OCI-LY7 (cell line): Measurements from ENCODE around the gene TNFRSF1B. TPM values are rescaled to one million over a fixed set of nuclear protein-coding genes. Genes with fewer than 3 reads are reported as not detected.

ENCODE experiments used
- BruUV-seq: library from RNA; stranded (reverse); fragments of 400-500 nt; replicated peaks from 2 replicates; lab custom pipeline; 2021; lab: Mats Ljungman, UMichigan
- CTCF ChIA-PET: fragments of 300-600 bp; sonication (Branson Sonifier 250); formaldehyde crosslinking; loops from one replicate; lab custom pipeline; 2022; ENCODE audit warnings: antibody characterized with exemption; ENCODE audit not compliant: unreplicated experiment; lab: Charles Lee
- POLR2A ChIA-PET: fragments of 300-600 bp; sonication (Branson Sonifier 250); formaldehyde crosslinking; loops from one replicate; lab custom pipeline; 2022; ENCODE audit warnings: antibody characterized with exemption; lab: Charles Lee
- DNase-seq: peaks from one replicate; pipeline ENCODE4 v3.0.0-alpha.2; 2015; ENCODE audit warnings: low spot score
- H2AFZ ChIP-seq: fragments of 200-600 bp; sonication (generic), shearing (Covaris generic); 2 replicates; pipeline ENCODE4 v1.6.1; 2014; ENCODE audit warnings: mild to moderate bottlenecking, antibody characterized with exemption, low read length, moderate library complexity
- H3K27ac ChIP-seq: fragments of 200-600 bp; sonication (generic); 2 replicates; pipeline ENCODE4 v1.5.1; 2014; ENCODE audit warnings: mixed run types, low read depth, mild to moderate bottlenecking, moderate library complexity, low read length, inconsistent platforms; ENCODE audit not compliant: poor library complexity, severe bottlenecking
- H3K36me3 ChIP-seq: fragments of 200-600 bp; sonication (generic); 2 replicates; pipeline ENCODE4 v1.6.1; 2014; ENCODE audit warnings: mild to moderate bottlenecking, antibody characterized with exemption, low read length, moderate library complexity, mixed read lengths; ENCODE audit not compliant: insufficient read depth
- H3K4me1 ChIP-seq: fragments of 200-600 bp; sonication (generic); 2 replicates; pipeline ENCODE4 v1.5.1; 2014; ENCODE audit warnings: mild to moderate bottlenecking, low read length; ENCODE audit not compliant: insufficient read depth, poor library complexity, severe bottlenecking
- H3K4me2 ChIP-seq: fragments of 200-600 bp; sonication (generic); 2 replicates; pipeline ENCODE4 v1.6.1; 2014; ENCODE audit warnings: mild to moderate bottlenecking, low read length
- H3K4me3 ChIP-seq: fragments of 200-600 bp; sonication (generic); 2 replicates; pipeline ENCODE4 v1.5.1; 2014; ENCODE audit warnings: mild to moderate bottlenecking, low read depth, low read length; ENCODE audit not compliant: poor library complexity, severe bottlenecking
- H3K79me2 ChIP-seq: fragments of 200-600 bp; sonication (generic); 2 replicates; pipeline ENCODE4 v1.6.1; 2016; ENCODE audit warnings: low read depth, mild to moderate bottlenecking, low read length, moderate library complexity, mixed read lengths; ENCODE audit not compliant: insufficient read depth
- H3K9me2 ChIP-seq: fragments of 200-600 bp; sonication (generic); 2 replicates; pipeline ENCODE4 v1.6.1; 2016; ENCODE audit warnings: mild to moderate bottlenecking, low read length, mixed read lengths; ENCODE audit not compliant: insufficient read depth
- H3K9me3 ChIP-seq: fragments of 200-600 bp; sonication (generic); 2 replicates; pipeline ENCODE4 v1.6.1; 2014; ENCODE audit warnings: mild to moderate bottlenecking, mixed run types, low read length, mixed read lengths
- H4K20me1 ChIP-seq: fragments of 200-600 bp; sonication (generic); 2 replicates; pipeline ENCODE4 v1.6.1; 2014; ENCODE audit warnings: mild to moderate bottlenecking, antibody characterized with exemption, low read length, moderate library complexity, mixed read lengths; ENCODE audit not compliant: insufficient read depth
- CTCF ChIP-seq: fragments of 200-600 bp; sonication (generic); conservative IDR thresholded peaks from 2 replicates; pipeline ENCODE4 v1.5.1; 2014; ENCODE audit warnings: mild to moderate bottlenecking, antibody characterized with exemption, low read length, moderate library complexity, mixed read lengths
- EZH2phosphoT487 ChIP-seq: fragments of 200-600 bp; sonication (generic); IDR thresholded peaks from 2 replicates; pipeline ENCODE4 v1.6.1; 2018; ENCODE audit warnings: low read depth, borderline replicate concordance, mild to moderate bottlenecking, mixed run types, antibody characterized with exemption, low read length, moderate library complexity, mixed read lengths
- intact Hi-C: fragments of 100-400 bp; cut with micrococcal nuclease; formaldehyde crosslinking; loops from one replicate; pipeline ENCODE4 v1.10.0; 2022; ENCODE audit not compliant: unreplicated experiment
- total RNA-seq, 2 experiments: library from RNA; depleted of rRNA in 1 of 2; stranded (reverse); fragments of >200 nt in 1 of 2; shearing (Covaris generic) in 1 of 2; gene quantifications; 2 replicates each; pipeline ENCODE4 v1.2.3, GENCODE V29; 2014 to 2022

TNFRSF1B gene
- total RNA-seq, 2 experiments from 2014 or later, result not detected

GRCh38 chr1:12140515-12141162 is 26.2 kb upstream of the TNFRSF1B start:
- Histone ChIP-seq H3K9me2 (no peaks in the 10 kb centered on the region), H3K4me3 (no peak overlapping the region), H3K79me2 (no peaks in the 10 kb centered on the region), H3K36me3 (no peaks in the 10 kb centered on the region), H3K4me1 (peaks cover 11% of the 10 kb centered on the region), H3K27ac (no peak overlapping the region), H4K20me1 (no peaks in the 10 kb centered on the region), H3K4me2 (no peak overlapping the region), H2AFZ (no peak overlapping the region), H3K9me3 (no peaks in the 10 kb centered on the region)
- POLR2A ChIA-PET, result no interaction called here
- TF ChIP-seq CTCF (no peak), EZH2phosphoT487 (no peak)
- no TSS peak for BruUV-seq
- intact Hi-C loops, result no loop called here
- CTCF ChIA-PET, result no interaction called here
- DNase-seq, result no peak

- no peak overlapping the region for H2AFZ ChIP-seq
- no TSS peak for BruUV-seq
- DNase-seq, result no peak
- no peak overlapping the region for H3K4me3 ChIP-seq
- no peaks in the 10 kb centered on the region for H3K79me2 ChIP-seq
- intact Hi-C loops, result no loop called here
- H3K9me2 ChIP-seq, result no peaks in the 10 kb centered on the region
- CTCF ChIA-PET, result no interaction called here
- no peak overlapping the region for H3K27ac ChIP-seq
- H3K36me3 ChIP-seq, result no peaks in the 10 kb centered on the region
- POLR2A ChIA-PET, result interaction anchor here (1.2 to 1.4 kb wide), 2 partner anchors 16 to 18 kb away, joined by 3 to 8 read pairs; no protein-coding TSS in a partner anchor
- no peaks in the 10 kb centered on the region for H4K20me1 ChIP-seq
- H3K9me3 ChIP-seq, result no peaks in the 10 kb centered on the region
- H3K4me2 ChIP-seq, result no peak overlapping the region
- no peak for TF ChIP-seq CTCF
- no peak for TF ChIP-seq EZH2phosphoT487
- peaks cover 11% of the 10 kb centered on the region for H3K4me1 ChIP-seq
Observed at GRCh38 chr1:12141163-12141850, 25.5 kb upstream of the TNFRSF1B start.
